ENCODE data around the gene RPL36AL.

The RPL36AL gene

DNA sequence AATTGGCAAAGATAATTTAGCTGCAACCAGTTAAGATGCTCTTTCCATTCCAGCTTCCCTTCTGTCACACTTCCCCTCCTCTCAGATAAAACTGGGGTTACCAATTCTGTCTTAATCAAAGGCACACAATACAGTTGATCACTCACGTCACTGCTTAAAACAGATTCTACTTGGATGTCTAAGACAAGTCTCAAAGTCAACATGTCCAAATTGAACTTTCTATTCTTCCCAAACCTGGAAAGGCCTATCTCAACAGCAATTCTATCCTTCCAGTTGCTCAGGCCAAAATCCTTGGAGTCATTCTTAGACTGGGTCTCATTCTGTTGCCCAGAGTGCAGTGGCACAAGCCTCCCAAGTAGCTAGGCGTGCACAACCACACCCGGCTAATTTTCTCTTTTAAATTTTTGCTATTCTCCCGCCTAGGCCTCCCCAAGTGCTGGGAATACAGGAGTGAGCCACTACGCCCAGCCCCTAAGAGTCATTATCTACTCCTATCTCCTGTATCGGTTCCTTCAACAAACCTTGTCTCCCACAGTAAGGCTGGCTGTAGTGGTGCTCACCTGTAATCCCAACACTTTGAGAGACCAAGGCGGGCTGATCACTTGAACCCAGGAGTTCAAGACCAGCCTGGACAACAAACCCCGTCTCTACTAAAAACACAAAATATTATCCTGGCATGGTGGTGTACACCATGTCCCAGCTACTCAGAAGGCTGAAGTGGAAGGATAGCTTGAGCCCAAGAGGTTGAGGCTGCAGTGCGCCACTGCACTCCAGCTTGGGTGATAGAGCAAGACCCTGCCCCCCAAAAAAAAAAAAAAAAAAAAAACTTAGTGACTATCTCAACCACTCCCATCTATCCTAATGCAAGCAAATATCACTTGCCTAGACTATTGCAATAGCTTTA lies 39.0 kb downstream of the RPL36AL start:
- no peak for DNase-seq (ENCODE audit: low spot score)

DNA sequence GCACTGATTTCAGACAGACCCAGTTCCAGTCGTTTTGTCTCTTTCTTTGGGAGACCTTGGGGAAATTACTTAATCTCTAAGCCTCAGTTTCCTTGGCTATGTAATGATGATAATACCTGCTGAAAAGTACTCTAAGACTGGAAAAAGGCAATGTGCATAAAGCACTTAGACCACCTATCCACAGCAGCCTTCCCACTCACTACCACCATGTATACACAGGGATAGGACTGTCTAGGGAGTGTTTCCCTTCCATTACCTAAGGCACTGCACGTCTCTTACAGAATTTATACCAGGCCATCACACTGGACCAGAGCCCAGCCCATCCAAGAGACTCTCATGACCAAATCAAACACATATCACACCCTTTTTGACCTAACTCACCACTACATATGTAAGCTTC lies 40.6 kb downstream of the RPL36AL start:
- DNase-seq (ENCODE audit: low spot score) = no peak

DNA sequence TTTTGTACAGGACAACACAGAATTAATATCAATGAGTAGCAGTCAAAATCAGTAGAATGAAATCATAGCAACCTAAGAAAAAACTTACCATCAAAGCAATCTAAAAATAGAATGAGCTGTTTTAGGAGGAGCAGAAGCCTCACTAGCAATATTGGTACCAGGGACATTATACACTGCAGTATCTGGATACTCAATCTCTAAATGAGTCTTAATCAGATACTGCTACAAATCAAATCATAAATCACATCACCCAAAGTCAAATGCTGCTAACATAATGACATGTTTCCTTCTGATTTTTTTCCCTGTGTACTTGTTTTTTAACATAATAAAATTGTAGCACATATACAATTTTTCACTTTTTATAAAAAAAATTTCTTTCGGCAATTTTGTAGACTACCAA lies 42.3 kb downstream of the RPL36AL start:
- no peak for DNase-seq (ENCODE audit: low spot score)

DNA sequence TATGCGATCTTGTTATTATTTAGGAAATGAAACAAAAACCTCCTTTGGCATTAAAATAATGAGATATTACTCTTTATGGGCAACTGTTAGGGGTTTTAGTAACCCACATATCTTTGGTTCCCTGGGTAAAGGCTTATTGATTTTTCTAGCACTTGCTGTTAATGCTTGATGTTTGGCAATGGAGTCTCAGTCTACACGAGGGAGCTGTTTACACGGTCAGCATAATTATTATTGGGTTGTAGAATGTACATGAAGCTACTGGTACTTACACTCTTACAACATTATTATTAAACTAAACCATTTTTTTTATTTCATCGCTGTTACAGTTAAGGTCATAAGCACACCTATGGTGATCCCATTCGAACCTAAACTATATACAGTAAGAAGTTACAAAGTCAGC lies 46.4 kb downstream of the RPL36AL start:
- no peak for DNase-seq (ENCODE audit: low spot score)

DNA sequence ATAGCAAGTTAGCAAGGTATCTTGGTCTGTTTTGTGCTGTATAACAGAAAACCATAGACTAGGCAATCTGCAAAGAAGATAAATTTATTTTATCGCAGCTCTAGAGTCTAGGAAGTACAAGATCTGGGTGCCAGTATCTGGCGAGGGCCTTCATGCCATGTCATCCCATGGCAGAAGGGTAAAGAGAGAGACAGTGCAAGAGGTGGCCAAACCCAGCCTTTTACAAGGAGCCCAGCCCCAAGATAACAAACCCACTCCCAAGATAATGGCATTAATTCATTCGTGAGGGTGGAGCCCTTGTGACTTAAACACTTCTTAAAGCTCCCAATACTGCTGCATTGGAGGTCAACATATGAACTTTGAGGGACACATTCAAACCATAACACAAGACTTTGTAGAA lies 51.1 kb downstream of the RPL36AL start:
- no peak for DNase-seq (ENCODE audit: low spot score)

All from RKO (cell line).